Left lung (tissue), 10 donors: ENCODE results near the gene TEFM. TPM values are rescaled to one million over a fixed set of nuclear protein-coding genes. Genes with fewer than 3 reads are reported as not detected.
"Not testable (repeated sequence)": the region's sequence is repeated elsewhere in the genome, so short reads cannot be mapped to it uniquely, and the experiment has no call there.

Experiments
- ATAC-seq: fragments of 200-7000 bp; cut with Tn5 transposase; one replicate; pipeline ENCODE4 v1.9.1; 2020; ENCODE audit warnings: moderate library complexity
- DNase-seq, 4 donors: peaks; one replicate each; pipeline ENCODE4 v3.0.0-alpha.2; 2013 to 2020
- H3K27ac ChIP-seq, 2 donors: fragments of 200-600 bp; sonication (generic) in 1 of 2; one replicate each; pipeline versions ENCODE4 v1.5.0 to v1.8.0; 2020 to 2021
- H3K27me3 ChIP-seq, 2 donors: fragments of 200-600 bp; sonication (generic) in 1 of 2; one replicate each; pipeline versions ENCODE4 v1.5.0 to v1.8.0; 2020 to 2021
- H3K36me3 ChIP-seq, 2 donors: fragments of 200-600 bp; sonication (generic) in 1 of 2; one replicate each; pipeline versions ENCODE4 v1.5.0 to v1.8.0; 2020 to 2021
- H3K4me1 ChIP-seq, 2 donors: fragments of 200-600 bp; one replicate each; pipeline ENCODE4 v1.8.0; 2021
- H3K4me3 ChIP-seq, 2 donors: fragments of 200-600 bp; sonication (generic) in 1 of 2; one replicate each; pipeline versions ENCODE4 v1.5.0 to v1.8.0; 2020 to 2021; ENCODE audit warnings: mild to moderate bottlenecking in 1 of 2
- H3K9me3 ChIP-seq, 2 donors: fragments of 200-600 bp; sonication (generic) in 1 of 2; one replicate each; pipeline versions ENCODE4 v1.5.0 to v1.8.0; 2020 to 2021
- intact Hi-C, 2 donors: fragments of 100-400 bp; cut with DNase I; formaldehyde crosslinking; loops; one replicate each; pipeline versions ENCODE4 v1.11.2 to v1.14.2; 2022
- polyA plus RNA-seq, 6 donors: library from polyadenylated mRNA; unstranded; fragments of 120-200 nt; gene quantifications; one replicate each; pipeline ENCODE4 v1.2.1, GENCODE V29; 2013; ENCODE audit not compliant: insufficient read length in 6 of 6
- total RNA-seq, 2 donors: library from RNA; stranded (reverse); fragmentation: NEBNext Ultra II Directional; extraction: Animal tissue kit (Norgen Biotek cat#: 25700); gene quantifications; one replicate each; pipeline ENCODE4 v1.2.1, GENCODE V29; 2021
- TF ChIP-seq, protein P1 (sequence below), 2 donors: fragments of 200-600 bp; sonication (generic) in 1 of 2; IDR thresholded peaks; one replicate each; pipeline versions ENCODE4 v1.5.0 to v1.8.0; 2021; ENCODE audit warnings: antibody characterized with exemption in 2 of 2
- donor health status: DM: no; HTN: yes; CAD: no.
- donor health status: DM: no; HTN: no; CAD: no.

Gene TEFM
- total and polyA plus RNA-seq, 8 donors, result 14.0 to 28.1 (median 24.1) TPM

DNA sequence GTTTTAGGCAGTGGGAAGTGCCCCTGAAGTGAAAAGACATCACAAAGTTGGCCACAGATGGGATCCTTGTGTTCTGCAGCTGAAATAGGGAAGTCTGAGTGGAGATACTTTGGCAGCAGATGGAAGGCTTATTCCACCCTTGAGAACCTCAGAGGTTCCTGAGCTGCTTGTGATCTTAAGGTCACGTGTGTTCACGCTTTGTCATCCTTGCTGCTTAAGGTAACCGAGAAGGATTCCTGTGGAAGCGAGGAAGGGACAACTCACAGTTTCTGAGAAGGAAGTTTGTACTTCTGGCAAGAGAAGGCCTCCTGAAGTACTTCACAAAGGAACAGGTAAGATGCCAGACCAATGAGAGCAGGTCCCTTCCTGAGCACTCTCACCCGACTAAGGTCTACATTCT, 27.9 kb upstream of the TEFM start:
- Histone ChIP-seq H3K27ac (no peak overlapping the region), H3K4me3 (no peak overlapping the region), H3K4me1 (peaks cover 0 to 24% of the 10 kb centered on the region in 2 donors), H3K9me3 (no peaks in the 10 kb centered on the region), H3K27me3 (no peaks in the 10 kb centered on the region), H3K36me3 (peaks cover 0 to 72% of the 10 kb centered on the region in 2 donors)
- peak; percentile 86 for ATAC-seq
- DNase-seq, result no peak
- intact Hi-C loops, result no loop called here
- TF ChIP-seq, protein P1, sequence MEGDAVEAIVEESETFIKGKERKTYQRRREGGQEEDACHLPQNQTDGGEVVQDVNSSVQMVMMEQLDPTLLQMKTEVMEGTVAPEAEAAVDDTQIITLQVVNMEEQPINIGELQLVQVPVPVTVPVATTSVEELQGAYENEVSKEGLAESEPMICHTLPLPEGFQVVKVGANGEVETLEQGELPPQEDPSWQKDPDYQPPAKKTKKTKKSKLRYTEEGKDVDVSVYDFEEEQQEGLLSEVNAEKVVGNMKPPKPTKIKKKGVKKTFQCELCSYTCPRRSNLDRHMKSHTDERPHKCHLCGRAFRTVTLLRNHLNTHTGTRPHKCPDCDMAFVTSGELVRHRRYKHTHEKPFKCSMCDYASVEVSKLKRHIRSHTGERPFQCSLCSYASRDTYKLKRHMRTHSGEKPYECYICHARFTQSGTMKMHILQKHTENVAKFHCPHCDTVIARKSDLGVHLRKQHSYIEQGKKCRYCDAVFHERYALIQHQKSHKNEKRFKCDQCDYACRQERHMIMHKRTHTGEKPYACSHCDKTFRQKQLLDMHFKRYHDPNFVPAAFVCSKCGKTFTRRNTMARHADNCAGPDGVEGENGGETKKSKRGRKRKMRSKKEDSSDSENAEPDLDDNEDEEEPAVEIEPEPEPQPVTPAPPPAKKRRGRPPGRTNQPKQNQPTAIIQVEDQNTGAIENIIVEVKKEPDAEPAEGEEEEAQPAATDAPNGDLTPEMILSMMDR (IDR thresholded peaks at IDR 0.05), result no peak

DNA sequence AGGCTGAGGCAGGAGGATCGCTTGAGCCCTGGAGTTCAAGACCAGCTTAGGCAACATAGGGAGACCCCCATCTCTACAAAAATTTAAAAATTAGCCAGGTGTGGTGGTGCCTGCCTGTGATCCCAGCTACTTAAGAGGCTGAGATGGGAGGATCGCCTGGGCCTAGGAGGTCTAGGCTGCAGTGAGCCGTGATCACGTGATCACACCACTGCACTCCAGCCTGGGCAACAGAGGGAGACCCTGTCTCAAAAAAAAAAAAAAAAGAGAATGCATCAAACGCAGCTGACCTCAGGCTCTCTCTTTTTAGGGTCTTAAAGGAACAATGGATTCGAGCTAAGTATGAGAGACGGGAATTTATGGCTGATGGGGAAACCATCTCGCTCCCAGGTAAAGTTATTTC, 25.5 kb upstream of the TEFM start:
- H3K27ac ChIP-seq, H3K4me1 ChIP-seq, ATAC-seq, intact Hi-C loops, H3K9me3 ChIP-seq, H3K4me3 ChIP-seq, H3K27me3 ChIP-seq, DNase-seq: not testable (repeated sequence)
- H3K36me3 ChIP-seq, result peaks cover 0 to 56% of the 10 kb centered on the region in 2 donors

DNA sequence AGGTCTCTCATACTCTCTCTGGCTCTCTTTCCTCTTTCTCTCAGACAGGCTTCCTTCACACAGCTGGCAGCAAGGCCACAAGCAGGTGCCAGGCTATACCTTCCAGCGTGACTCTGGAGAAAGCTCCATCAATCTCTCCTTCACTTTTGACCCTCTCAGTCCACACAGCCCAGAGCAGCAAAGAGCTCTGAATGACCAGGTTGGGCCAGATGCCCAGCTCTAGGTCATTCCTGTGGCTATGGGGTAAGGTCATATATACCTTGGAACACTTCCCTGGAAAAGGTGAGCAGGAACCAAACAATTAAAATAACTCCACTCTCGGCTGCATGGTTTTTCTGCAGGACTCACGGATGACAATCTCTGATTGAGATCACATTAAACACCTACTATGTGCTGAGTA, 24.5 kb upstream of the TEFM start:
- H3K27ac ChIP-seq, result no peak overlapping the region
- no peaks in the 10 kb centered on the region for H3K27me3 ChIP-seq
- TF ChIP-seq, protein P1 (IDR thresholded peaks at IDR 0.05), result no peak
- intact Hi-C loops, result no loop called here
- ATAC-seq, result no peak
- H3K4me1 ChIP-seq, result no peaks in the 10 kb centered on the region
- DNase-seq, result no peak
- no peaks in the 10 kb centered on the region for H3K9me3 ChIP-seq
- no peak overlapping the region for H3K4me3 ChIP-seq
- peaks cover 0 to 56% of the 10 kb centered on the region in 2 donors for H3K36me3 ChIP-seq

DNA sequence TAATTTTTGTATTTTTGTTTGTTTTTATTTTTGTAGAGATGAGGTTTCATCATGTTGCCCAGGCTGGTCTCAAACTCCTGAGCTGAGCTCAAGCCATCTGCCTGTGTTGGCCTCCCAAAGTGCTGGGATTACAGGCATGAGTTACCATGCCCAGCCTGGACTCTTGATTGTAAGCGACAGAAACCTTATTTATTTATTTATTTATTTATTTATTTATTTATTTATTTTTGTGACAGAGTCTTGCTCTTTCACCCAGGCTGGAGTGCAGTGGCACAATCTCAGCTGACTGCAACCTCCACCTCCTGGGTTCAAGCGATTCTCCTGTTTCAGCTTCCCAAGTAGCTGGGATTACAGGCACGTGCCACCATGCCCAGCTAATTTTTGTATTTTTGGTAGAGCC, 23.8 kb upstream of the TEFM start:
- H3K4me1 ChIP-seq, DNase-seq, H3K9me3 ChIP-seq, ATAC-seq, H3K4me3 ChIP-seq, H3K27me3 ChIP-seq, intact Hi-C loops, H3K27ac ChIP-seq: not testable (repeated sequence)
- H3K36me3 ChIP-seq, result peaks cover 0 to 55% of the 10 kb centered on the region in 2 donors

DNA sequence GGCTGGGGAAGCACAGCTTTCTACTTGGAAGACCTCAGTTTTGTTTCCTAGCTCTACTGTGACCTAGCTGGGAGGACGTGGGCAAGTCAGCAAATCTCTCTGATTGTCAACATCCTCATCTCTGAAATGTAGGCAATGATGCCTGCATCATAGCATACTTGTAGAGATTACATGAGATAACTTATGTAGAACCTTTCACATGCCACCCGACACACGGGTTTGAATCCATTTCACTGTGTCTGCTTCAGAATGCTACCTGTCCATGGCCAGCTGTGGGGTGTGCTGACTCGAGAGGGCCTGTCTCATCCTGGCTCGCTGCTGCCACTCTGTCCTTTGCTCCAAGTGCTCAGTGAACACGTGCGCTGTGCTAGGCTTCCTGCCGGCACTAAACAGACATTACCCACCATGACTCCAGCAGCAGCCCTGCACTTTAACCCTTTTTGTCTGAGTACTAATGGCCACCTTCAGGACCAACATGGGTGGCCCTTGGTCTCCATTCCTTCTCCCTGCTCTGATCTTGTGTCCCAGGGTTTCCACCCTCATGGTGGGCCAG, 23.1 kb upstream of the TEFM start:
- H3K9me3 ChIP-seq, result no peaks in the 10 kb centered on the region
- no peak overlapping the region for H3K4me3 ChIP-seq
- H3K27ac ChIP-seq, result no peak overlapping the region
- no peaks in the 10 kb centered on the region for H3K4me1 ChIP-seq
- TF ChIP-seq, protein P1 (IDR thresholded peaks at IDR 0.05), result no peak
- intact Hi-C loops, result no loop called here
- ATAC-seq (no peak), DNase-seq (no peak)
- peaks cover 0 to 55% of the 10 kb centered on the region in 2 donors for H3K36me3 ChIP-seq
- H3K27me3 ChIP-seq, result peaks cover 0 to 8% of the 10 kb centered on the region in 2 donors

DNA sequence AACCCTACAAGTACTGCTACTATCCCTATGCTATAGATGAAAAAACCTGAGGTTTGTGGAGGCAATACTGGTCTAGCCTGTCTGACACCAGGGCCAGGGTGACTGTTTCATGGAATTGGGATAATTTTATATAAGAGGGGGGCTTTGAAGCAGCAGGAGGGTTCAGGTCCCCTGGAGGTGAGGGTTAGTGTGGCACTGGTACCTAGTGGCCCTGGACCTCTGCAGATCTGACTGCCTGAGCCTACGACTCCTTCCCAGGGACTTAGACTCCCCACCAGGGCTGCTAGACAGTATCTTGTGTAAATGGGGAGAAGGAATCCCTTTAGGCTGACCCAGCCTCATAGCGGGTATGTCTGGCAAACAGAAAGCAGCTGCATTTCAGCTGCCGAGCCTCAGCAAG, 22.5 kb upstream of the TEFM start:
- no peak for ATAC-seq
- H3K27me3 ChIP-seq, result peaks cover under 1 to 14% of the 10 kb centered on the region in 2 donors

More for the DNA sequence above, 22.5 kb upstream of the TEFM start:
- no peak overlapping the region for H3K4me3 ChIP-seq
- no peak overlapping the region for H3K27ac ChIP-seq
- no peak for DNase-seq
- no peaks in the 10 kb centered on the region for H3K9me3 ChIP-seq
- intact Hi-C loops, result no loop called here
- TF ChIP-seq, protein P1 (IDR thresholded peaks at IDR 0.05), result no peak
- no peaks in the 10 kb centered on the region for H3K4me1 ChIP-seq
- peaks cover 0 to 56% of the 10 kb centered on the region in 2 donors for H3K36me3 ChIP-seq
